ENCODE results near the gene GRK1.

The GRK1 gene

GRCh38 chr13:113664751-113665596 is 2.0 kb upstream of the GRK1 start:
- TF ChIP-seq EZH2 (IDR thresholded peaks at IDR 0.05) (no peak), POLR2AphosphoS5 (IDR thresholded peaks at IDR 0.05; ENCODE audit: borderline replicate concordance, low read depth, low read length) (no peak), FOXP2 (optimal IDR thresholded peaks at IDR 0.05; ENCODE audit: control extremely low read depth, extremely low read length, insufficient read depth) (no peak)
- no peak overlapping the region for H3K9ac ChIP-seq (ENCODE audit: insufficient read length)
- no peak overlapping the region for H3K27ac ChIP-seq
- H3K9me3 ChIP-seq (ENCODE audit: low read depth, low read length) = no peaks in the 10 kb centered on the region
- H3K4me3 ChIP-seq = no peak overlapping the region
- H3K36me3 ChIP-seq (ENCODE audit: insufficient read depth, low read length) = no peaks in the 10 kb centered on the region
- no peak for DNase-seq (ENCODE audit: low read depth, low spot score)

- H3K9ac ChIP-seq (ENCODE audit: insufficient read length) = no peak overlapping the region
- DNase-seq (ENCODE audit: low read depth, low spot score) = no peak
- TF ChIP-seq POLR2AphosphoS5 (IDR thresholded peaks at IDR 0.05; ENCODE audit: borderline replicate concordance, low read depth, low read length) (no peak), EZH2 (IDR thresholded peaks at IDR 0.05) (no peak), FOXP2 (optimal IDR thresholded peaks at IDR 0.05; ENCODE audit: control extremely low read depth, extremely low read length, insufficient read depth) (no peak)
Measured at GRCh38 chr13:113665597-113666328, 1.3 kb upstream of the GRK1 start.

GRCh38 chr13:113666329-113666670 is 719 bp upstream of the GRK1 start:
- Histone ChIP-seq H3K9me3 (ENCODE audit: low read depth, low read length) (no peaks in the 10 kb centered on the region), H3K9ac (ENCODE audit: insufficient read length) (no peak overlapping the region), H3K27ac (no peak overlapping the region), H3K4me3 (no peak overlapping the region), H3K36me3 (ENCODE audit: insufficient read depth, low read length) (no peaks in the 10 kb centered on the region)
- DNase-seq (ENCODE audit: low read depth, low spot score) = no peak
- TF ChIP-seq POLR2AphosphoS5 (IDR thresholded peaks at IDR 0.05; ENCODE audit: borderline replicate concordance, low read depth, low read length) (no peak), FOXP2 (optimal IDR thresholded peaks at IDR 0.05; ENCODE audit: control extremely low read depth, extremely low read length, insufficient read depth) (no peak), EZH2 (IDR thresholded peaks at IDR 0.05) (no peak)

More at GRCh38 chr13:113665597-113666328, 1.3 kb upstream of the GRK1 start:
- Histone ChIP-seq H3K36me3 (ENCODE audit: insufficient read depth, low read length) (no peaks in the 10 kb centered on the region), H3K9me3 (ENCODE audit: low read depth, low read length) (no peaks in the 10 kb centered on the region), H3K4me3 (no peak overlapping the region), H3K27ac (no peak overlapping the region)

GRCh38 chr13:113667771-113668490 is 912 bp downstream of the GRK1 start:
- Histone ChIP-seq H3K4me3 (no peak overlapping the region), H3K36me3 (ENCODE audit: insufficient read depth, low read length) (no peaks in the 10 kb centered on the region)

GRCh38 chr13:113668491-113668971 is 1.5 kb downstream of the GRK1 start:
- Histone ChIP-seq H3K27ac (no peak overlapping the region), H3K4me3 (no peak overlapping the region), H3K9ac (ENCODE audit: insufficient read length) (no peak overlapping the region), H3K9me3 (ENCODE audit: low read depth, low read length) (no peaks in the 10 kb centered on the region), H3K36me3 (ENCODE audit: insufficient read depth, low read length) (no peaks in the 10 kb centered on the region)
- no peak for DNase-seq (ENCODE audit: low read depth, low spot score)
- TF ChIP-seq FOXP2 (optimal IDR thresholded peaks at IDR 0.05; ENCODE audit: control extremely low read depth, extremely low read length, insufficient read depth) (no peak), POLR2AphosphoS5 (IDR thresholded peaks at IDR 0.05; ENCODE audit: borderline replicate concordance, low read depth, low read length) (no peak), EZH2 (IDR thresholded peaks at IDR 0.05) (no peak)

More at GRCh38 chr13:113667771-113668490, 912 bp downstream of the GRK1 start:
- TF ChIP-seq FOXP2 (optimal IDR thresholded peaks at IDR 0.05; ENCODE audit: control extremely low read depth, extremely low read length, insufficient read depth) (no peak), POLR2AphosphoS5 (IDR thresholded peaks at IDR 0.05; ENCODE audit: borderline replicate concordance, low read depth, low read length) (no peak), EZH2 (IDR thresholded peaks at IDR 0.05) (no peak)
- H3K9ac ChIP-seq (ENCODE audit: insufficient read length) = no peak overlapping the region
- DNase-seq (ENCODE audit: low read depth, low spot score) = no peak
- H3K27ac ChIP-seq = no peak overlapping the region
- no peaks in the 10 kb centered on the region for H3K9me3 ChIP-seq (ENCODE audit: low read depth, low read length)

- Histone ChIP-seq H3K4me3 (no peak overlapping the region), H3K9ac (ENCODE audit: insufficient read length) (no peak overlapping the region), H3K36me3 (ENCODE audit: insufficient read depth, low read length) (no peaks in the 10 kb centered on the region), H3K27ac (no peak overlapping the region), H3K9me3 (ENCODE audit: low read depth, low read length) (no peaks in the 10 kb centered on the region)
- DNase-seq (ENCODE audit: low read depth, low spot score) = no peak
- TF ChIP-seq POLR2AphosphoS5 (IDR thresholded peaks at IDR 0.05; ENCODE audit: borderline replicate concordance, low read depth, low read length) (no peak), FOXP2 (optimal IDR thresholded peaks at IDR 0.05; ENCODE audit: control extremely low read depth, extremely low read length, insufficient read depth) (no peak), EZH2 (IDR thresholded peaks at IDR 0.05) (no peak)
Measured at GRCh38 chr13:113669231-113669754, 2.3 kb downstream of the GRK1 start.

- Histone ChIP-seq H3K27ac (no peak overlapping the region), H3K36me3 (ENCODE audit: insufficient read depth, low read length) (no peaks in the 10 kb centered on the region), H3K9ac (ENCODE audit: insufficient read length) (no peak overlapping the region), H3K4me3 (no peak overlapping the region), H3K9me3 (ENCODE audit: low read depth, low read length) (no peaks in the 10 kb centered on the region)
- no peak for DNase-seq (ENCODE audit: low read depth, low spot score)
- no peak for TF ChIP-seq POLR2AphosphoS5 (IDR thresholded peaks at IDR 0.05; ENCODE audit: borderline replicate concordance, low read depth, low read length)
- TF ChIP-seq FOXP2 (optimal IDR thresholded peaks at IDR 0.05; ENCODE audit: control extremely low read depth, extremely low read length, insufficient read depth) = no peak
- TF ChIP-seq EZH2 (IDR thresholded peaks at IDR 0.05) = no peak
Measured at GRCh38 chr13:113669755-113670341, 2.8 kb downstream of the GRK1 start.

Data from SK-N-MC (cell line).